ENCODE measurements around the gene MISP3. TPM values are rescaled to one million over a fixed set of nuclear protein-coding genes. Genes with fewer than 3 reads are reported as not detected.
A peak's percentile ranks its signal among the peaks of the same experiment; 100 is the strongest.

Gene MISP3
- total RNA-seq, 1 experiment from 2014 or later: 5.2 TPM

DNA sequence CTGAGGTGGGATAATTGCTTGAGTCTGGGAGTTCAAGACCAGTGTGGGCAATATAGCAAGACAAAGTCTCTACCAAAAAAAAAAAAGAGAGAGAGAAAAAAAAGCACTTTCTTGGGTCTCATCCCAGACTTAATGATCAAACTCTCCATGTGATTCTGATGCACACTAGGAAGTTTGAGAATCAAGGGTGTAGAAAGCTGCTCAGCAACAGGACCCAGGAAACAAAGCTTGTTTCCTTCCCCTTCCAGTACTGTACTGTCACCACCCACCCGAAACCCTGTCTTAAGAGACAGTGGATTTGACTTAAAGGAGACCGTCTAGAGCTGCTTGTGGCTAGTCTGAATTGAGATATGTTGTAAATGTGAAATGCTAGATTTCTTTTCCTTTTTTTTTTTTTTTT, 5.8 kb downstream of the MISP3 start:
- Mint-ChIP-seq H3K27ac (ENCODE audit: unreplicated experiment) (no peak overlapping the region), H3K27me3 (ENCODE audit: insufficient read depth, unreplicated experiment) (no peaks in the 10 kb centered on the region), H3K4me3 (ENCODE audit: unreplicated experiment) (no peak overlapping the region), H3K4me1 (ENCODE audit: low read depth, unreplicated experiment) (no peaks in the 10 kb centered on the region), H3K36me3 (ENCODE audit: insufficient read depth, unreplicated experiment) (peaks cover 22% of the 10 kb centered on the region), H3K9me3 (ENCODE audit: unreplicated experiment) (no peaks in the 10 kb centered on the region)
- no TSS peak for BruUV-seq (replicated peaks)
- Histone ChIP-seq H3K27me3 (replicated peaks; ENCODE audit: control insufficient read depth, insufficient read depth, low read length) (no peaks in the 10 kb centered on the region), H3K4me3 (ENCODE audit: low read depth, low read length) (no peak overlapping the region), H3K4me1 (peaks cover 10% of the 10 kb centered on the region; the same call in 1 of the 2 replicates), H3K36me3 (ENCODE audit: control insufficient read depth, insufficient read depth, low read length) (no peaks in the 10 kb centered on the region), H3K9me3 (no peaks in the 10 kb centered on the region)
- intact Hi-C loops (cut with micrococcal nuclease; ENCODE audit: unreplicated experiment): loop anchor here (10.0 kb wide), 1 partner anchor 104 kb away; no protein-coding TSS in a partner anchor
- DNase-seq: no peak
- TF ChIP-seq, protein P1, sequence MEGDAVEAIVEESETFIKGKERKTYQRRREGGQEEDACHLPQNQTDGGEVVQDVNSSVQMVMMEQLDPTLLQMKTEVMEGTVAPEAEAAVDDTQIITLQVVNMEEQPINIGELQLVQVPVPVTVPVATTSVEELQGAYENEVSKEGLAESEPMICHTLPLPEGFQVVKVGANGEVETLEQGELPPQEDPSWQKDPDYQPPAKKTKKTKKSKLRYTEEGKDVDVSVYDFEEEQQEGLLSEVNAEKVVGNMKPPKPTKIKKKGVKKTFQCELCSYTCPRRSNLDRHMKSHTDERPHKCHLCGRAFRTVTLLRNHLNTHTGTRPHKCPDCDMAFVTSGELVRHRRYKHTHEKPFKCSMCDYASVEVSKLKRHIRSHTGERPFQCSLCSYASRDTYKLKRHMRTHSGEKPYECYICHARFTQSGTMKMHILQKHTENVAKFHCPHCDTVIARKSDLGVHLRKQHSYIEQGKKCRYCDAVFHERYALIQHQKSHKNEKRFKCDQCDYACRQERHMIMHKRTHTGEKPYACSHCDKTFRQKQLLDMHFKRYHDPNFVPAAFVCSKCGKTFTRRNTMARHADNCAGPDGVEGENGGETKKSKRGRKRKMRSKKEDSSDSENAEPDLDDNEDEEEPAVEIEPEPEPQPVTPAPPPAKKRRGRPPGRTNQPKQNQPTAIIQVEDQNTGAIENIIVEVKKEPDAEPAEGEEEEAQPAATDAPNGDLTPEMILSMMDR (IDR thresholded peaks at IDR 0.05; ENCODE audit: insufficient read depth in 1 of 2, low read depth in 1 of 2, low read length in 1 of 2, severe bottlenecking in 1 of 2, unreplicated experiment in 1 of 2): no peak
- CTCF ChIA-PET: interaction anchor here (0.7 to 0.9 kb wide), 2 partner anchors 20 to 58 kb away, joined by 4 read pairs; no protein-coding TSS in a partner anchor
- POLR2A ChIA-PET: no interaction called here

DNA sequence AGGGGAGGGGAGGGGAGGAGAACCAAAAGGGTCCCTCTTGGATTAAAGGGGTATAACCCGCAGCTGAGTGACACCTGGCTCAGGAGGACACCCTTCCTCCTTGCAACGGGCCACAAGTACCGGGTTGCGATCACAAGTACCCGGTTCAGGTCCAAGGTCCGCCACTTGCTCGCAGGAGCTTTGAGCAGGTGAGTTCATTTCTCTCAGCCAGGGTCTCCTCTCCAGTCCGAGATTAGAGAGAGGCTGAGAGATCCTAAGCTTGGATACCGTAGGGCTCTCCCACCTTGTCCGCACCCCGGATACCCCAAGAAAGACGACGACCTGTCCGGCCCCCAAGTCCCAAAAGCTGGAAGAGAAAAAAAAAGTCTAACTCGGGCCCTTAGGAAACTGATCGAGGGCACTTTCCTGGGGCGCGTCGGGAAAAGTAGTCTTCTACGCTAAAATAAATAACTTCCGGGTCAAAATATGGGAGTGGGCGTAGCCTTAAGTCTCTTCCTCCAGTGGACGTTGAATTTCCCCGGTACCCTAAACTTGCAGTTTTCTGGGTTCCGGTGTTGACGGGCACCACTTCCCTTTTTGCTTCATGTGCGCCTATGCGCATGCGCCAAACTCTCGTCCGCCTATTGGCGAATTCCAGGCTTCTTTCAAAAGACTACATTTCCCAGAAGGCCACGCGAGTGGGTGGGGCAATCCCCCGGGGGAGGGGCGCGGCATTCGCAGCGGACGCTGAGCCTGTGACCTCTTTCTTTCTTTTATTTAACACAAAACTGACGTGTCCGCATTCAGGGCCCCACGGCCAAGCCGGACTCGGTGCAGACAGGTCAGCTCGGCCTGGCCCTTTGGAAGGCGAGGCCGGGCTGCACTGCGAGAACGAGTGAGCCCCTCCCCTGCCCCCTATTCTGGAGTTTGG, 8.6 kb downstream of the MISP3 start:
- POLR2A ChIA-PET: interaction anchor here (0.6 to 0.9 kb wide), 4 partner anchors 30 to 240 kb away, joined by 3 to 11 read pairs (median 4); no protein-coding TSS in a partner anchor
- BruUV-seq (replicated peaks): TSS peak; percentile 91
- intact Hi-C loops (cut with micrococcal nuclease; ENCODE audit: unreplicated experiment): loop anchor here (2.0 to 5.0 kb wide), 2 partner anchors 36 to 56 kb away; partner anchors contain the start of genes ASF1B and PRKACA

More for the DNA sequence above, 8.6 kb downstream of the MISP3 start:
- Histone ChIP-seq H3K4me3 (ENCODE audit: low read depth, low read length) (peak overlapping the region; percentile 83), H3K9me3 (no peaks in the 10 kb centered on the region), H3K27me3 (replicated peaks; ENCODE audit: control insufficient read depth, insufficient read depth, low read length) (no peaks in the 10 kb centered on the region), H3K4me1 (peaks cover 10% of the 10 kb centered on the region; the same call in 1 of the 2 replicates), H3K36me3 (ENCODE audit: control insufficient read depth, insufficient read depth, low read length) (no peaks in the 10 kb centered on the region)
- CTCF ChIA-PET: interaction anchor here (0.6 to 1.7 kb wide), 6 partner anchors 9 to 219 kb away, joined by 3 to 8 read pairs (median 5); partner anchors contain the start of genes ASF1B, IL27RA and MISP3
- peak overlapping the region; percentile 93 for H3K4me3 Mint-ChIP-seq (ENCODE audit: unreplicated experiment)
- peak overlapping the region; percentile 95 for H3K27ac Mint-ChIP-seq (ENCODE audit: unreplicated experiment)
- H3K4me1 Mint-ChIP-seq (ENCODE audit: low read depth, unreplicated experiment): no peaks in the 10 kb centered on the region
- no peaks in the 10 kb centered on the region for H3K9me3 Mint-ChIP-seq (ENCODE audit: unreplicated experiment)
- H3K27me3 Mint-ChIP-seq (ENCODE audit: insufficient read depth, unreplicated experiment): no peaks in the 10 kb centered on the region
- TF ChIP-seq, protein P1 (IDR thresholded peaks at IDR 0.05; ENCODE audit: insufficient read depth in 1 of 2, low read depth in 1 of 2, low read length in 1 of 2, severe bottlenecking in 1 of 2, unreplicated experiment in 1 of 2): no peak
- peaks cover 10% of the 10 kb centered on the region for H3K36me3 Mint-ChIP-seq (ENCODE audit: insufficient read depth, unreplicated experiment)
- DNase-seq: peak; percentile 97 to 98
